GM12874 (cell line): ENCODE measurements around the gene SCAF1.

ENCODE experiments used
- CTCF ChIP-seq: IDR thresholded peaks from 2 replicates; pipeline ENCODE4 v1.5.1; 2011; ENCODE audit warnings: low read depth, mild to moderate bottlenecking, control low read depth, low read length, moderate library complexity; ENCODE audit not compliant: insufficient read depth

The SCAF1 gene

GRCh38 chr19:49662011-49662410 lies 20.0 kb downstream of the SCAF1 start:
- TF ChIP-seq CTCF: no peak

- no peak for TF ChIP-seq CTCF
Observed at GRCh38 chr19:49663224-49663623, 21.2 kb downstream of the SCAF1 start.

- no peak for TF ChIP-seq CTCF
Observed at GRCh38 chr19:49664171-49665035, 22.4 kb downstream of the SCAF1 start.

- TF ChIP-seq CTCF: no peak
Observed at GRCh38 chr19:49665036-49665350, 23.0 kb downstream of the SCAF1 start.

- TF ChIP-seq CTCF: no peak
Observed at GRCh38 chr19:49665351-49666119, 23.5 kb downstream of the SCAF1 start, which contains the start of the genes BCL2L12 and IRF3. TSS of gene BCL2L12 (plus strand) at chr19:49665933. CDS start at chr19:49666693, 760 bp downstream. TSS of gene IRF3 (minus strand) at chr19:49665857. CDS start at chr19:49664838, 1,019 bp downstream.

GRCh38 chr19:49666120-49666444 lies 24.1 kb downstream of the SCAF1 start:
- no peak for TF ChIP-seq CTCF

- TF ChIP-seq CTCF: no peak
Observed at GRCh38 chr19:49667473-49667872, 25.5 kb downstream of the SCAF1 start.
